Endothelial cell of umbilical vein (primary cell): ENCODE results near the gene DAO.

Experiments
- CTCF ChIP-seq, 2 donors: IDR thresholded peaks; 1 replicate in 1 of 2; 2 replicates in 1 of 2; pipeline ENCODE4 v1.5.1; 2011; ENCODE audit warnings: low read length in 2 of 2, mild to moderate bottlenecking in 2 of 2, moderate library complexity in 2 of 2, control low read depth in 1 of 2, inconsistent platforms in 1 of 2, low read depth in 1 of 2; ENCODE audit not compliant: insufficient read depth in 1 of 2; ENCODE audit errors: extremely low read depth in 1 of 2
- EZH2 ChIP-seq: IDR thresholded peaks from 2 replicates; pipeline ENCODE4 v1.6.1; 2012; ENCODE audit warnings: borderline replicate concordance, low read depth, mild to moderate bottlenecking, moderate library complexity, low read length, inconsistent platforms; ENCODE audit not compliant: severe bottlenecking
- FOS ChIP-seq: IDR thresholded peaks from 2 replicates; pipeline ENCODE4 v1.6.1; 2011; ENCODE audit warnings: mild to moderate bottlenecking, low read length, moderate library complexity, borderline replicate concordance; ENCODE audit not compliant: insufficient read depth
- GATA2 ChIP-seq: IDR thresholded peaks from 2 replicates; pipeline ENCODE4 v1.7.0; 2011; ENCODE audit warnings: low read depth, mild to moderate bottlenecking, moderate library complexity, mixed read lengths, low read length; ENCODE audit not compliant: insufficient read length, insufficient read depth
- JUN ChIP-seq: IDR thresholded peaks from 2 replicates; pipeline ENCODE4 v1.6.1; 2011; ENCODE audit warnings: borderline replicate concordance, low read depth; ENCODE audit not compliant: insufficient read length, insufficient read depth
- MAX ChIP-seq: IDR thresholded peaks from 2 replicates; pipeline ENCODE4 v1.6.1; 2011; ENCODE audit not compliant: insufficient read depth, insufficient read length
- MYC ChIP-seq: IDR thresholded peaks from one replicate; pipeline ENCODE4 v1.6.1; 2011; ENCODE audit warnings: mild to moderate bottlenecking, low read depth, low read length
- POLR2A ChIP-seq: IDR thresholded peaks from 2 replicates; pipeline ENCODE4 v1.6.1; 2012; ENCODE audit warnings: low read depth, mild to moderate bottlenecking, control low read depth, low read length
- POLR2AphosphoS5 ChIP-seq: IDR thresholded peaks from 2 replicates; pipeline ENCODE4 v1.6.1; 2012; ENCODE audit warnings: low read depth, mild to moderate bottlenecking, control low read depth, low read length, moderate library complexity; ENCODE audit not compliant: insufficient read depth

- TF ChIP-seq CTCF (IDR thresholded peaks at IDR 0.05; ENCODE audit: extremely low read depth in 1 of 2, insufficient read depth in 1 of 2, low read depth in 1 of 2, low read length in 2 of 2), result no peak
- no peak for TF ChIP-seq POLR2AphosphoS5
- no peak for TF ChIP-seq POLR2A
- no peak for TF ChIP-seq MAX
- no peak for TF ChIP-seq EZH2
- no peak for TF ChIP-seq JUN
- TF ChIP-seq MYC, result no peak
- no peak for TF ChIP-seq FOS
- no peak for TF ChIP-seq GATA2
Observed at GRCh38 chr12:108939594-108939993, 59.7 kb downstream of the DAO start.
